ENCODE results near the gene TEPSIN. TPM values are rescaled to one million over a fixed set of nuclear protein-coding genes. Genes with fewer than 3 reads are reported as not detected.

Gene TEPSIN
- total RNA-seq, 1 donor from 2014 or later: 35.4 TPM

- H3K4me1 ChIP-seq: no peaks in the 10 kb centered on the region
- intact Hi-C loops (cut with DNase I): no loop called here
- H3K36me3 ChIP-seq: peaks cover 0 to 12% of the 10 kb centered on the region in 2 donors
- H3K9me3 ChIP-seq: no peaks in the 10 kb centered on the region
- TF ChIP-seq POLR2AphosphoS5 (IDR thresholded peaks at IDR 0.05; ENCODE audit: insufficient read depth in 1 of 2, low read depth in 1 of 2) (no peak), POLR2A (IDR thresholded peaks at IDR 0.05) (no peak)
- TF ChIP-seq, protein P1, sequence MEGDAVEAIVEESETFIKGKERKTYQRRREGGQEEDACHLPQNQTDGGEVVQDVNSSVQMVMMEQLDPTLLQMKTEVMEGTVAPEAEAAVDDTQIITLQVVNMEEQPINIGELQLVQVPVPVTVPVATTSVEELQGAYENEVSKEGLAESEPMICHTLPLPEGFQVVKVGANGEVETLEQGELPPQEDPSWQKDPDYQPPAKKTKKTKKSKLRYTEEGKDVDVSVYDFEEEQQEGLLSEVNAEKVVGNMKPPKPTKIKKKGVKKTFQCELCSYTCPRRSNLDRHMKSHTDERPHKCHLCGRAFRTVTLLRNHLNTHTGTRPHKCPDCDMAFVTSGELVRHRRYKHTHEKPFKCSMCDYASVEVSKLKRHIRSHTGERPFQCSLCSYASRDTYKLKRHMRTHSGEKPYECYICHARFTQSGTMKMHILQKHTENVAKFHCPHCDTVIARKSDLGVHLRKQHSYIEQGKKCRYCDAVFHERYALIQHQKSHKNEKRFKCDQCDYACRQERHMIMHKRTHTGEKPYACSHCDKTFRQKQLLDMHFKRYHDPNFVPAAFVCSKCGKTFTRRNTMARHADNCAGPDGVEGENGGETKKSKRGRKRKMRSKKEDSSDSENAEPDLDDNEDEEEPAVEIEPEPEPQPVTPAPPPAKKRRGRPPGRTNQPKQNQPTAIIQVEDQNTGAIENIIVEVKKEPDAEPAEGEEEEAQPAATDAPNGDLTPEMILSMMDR (IDR thresholded peaks at IDR 0.05): no peak
- no peak overlapping the region for H3K27ac ChIP-seq
- DNase-seq (ENCODE audit: extremely low spot score in 2 of 2): no peak
- no peak overlapping the region for H3K4me3 ChIP-seq
- H3K27me3 ChIP-seq: no peaks in the 10 kb centered on the region
Observed at GRCh38 chr17:81210466-81210865, 28.4 kb downstream of the TEPSIN start.

DNA sequence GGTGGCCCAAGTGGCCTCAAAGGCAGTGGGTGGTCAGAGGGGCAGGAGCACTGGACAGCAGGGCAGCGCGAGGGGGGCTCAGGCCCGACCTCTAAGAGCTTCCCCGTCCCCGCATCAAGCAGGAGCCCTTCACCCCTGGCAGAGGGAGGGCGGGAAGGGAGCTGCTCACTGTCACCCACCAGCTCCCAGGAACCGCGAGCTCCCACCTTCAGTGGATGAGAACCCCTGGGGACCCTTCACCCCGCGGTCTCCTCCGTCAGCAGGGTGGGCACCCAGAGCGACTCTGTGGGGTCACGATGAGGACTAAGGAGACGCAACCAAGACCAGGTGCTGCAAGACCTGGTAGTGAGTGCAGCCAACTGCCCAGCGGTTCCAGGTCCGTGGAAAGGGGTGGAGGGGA, 29.7 kb downstream of the TEPSIN start:
- Histone ChIP-seq H3K9me3 (no peaks in the 10 kb centered on the region), H3K4me1 (no peaks in the 10 kb centered on the region), H3K27me3 (no peaks in the 10 kb centered on the region), H3K36me3 (peaks cover 0 to 12% of the 10 kb centered on the region in 2 donors), H3K27ac (no peak overlapping the region), H3K4me3 (no peak overlapping the region)
- intact Hi-C loops (cut with DNase I): no loop called here
- no peak for DNase-seq (ENCODE audit: extremely low spot score in 2 of 2)
- TF ChIP-seq, protein P1 (IDR thresholded peaks at IDR 0.05): no peak
- TF ChIP-seq POLR2AphosphoS5 (IDR thresholded peaks at IDR 0.05; ENCODE audit: insufficient read depth in 1 of 2, low read depth in 1 of 2): no peak
- TF ChIP-seq POLR2A (IDR thresholded peaks at IDR 0.05): no peak

- intact Hi-C loops (cut with DNase I): no loop called here
- H3K9me3 ChIP-seq: no peaks in the 10 kb centered on the region
- TF ChIP-seq POLR2AphosphoS5 (IDR thresholded peaks at IDR 0.05; ENCODE audit: insufficient read depth in 1 of 2, low read depth in 1 of 2) (no peak), POLR2A (IDR thresholded peaks at IDR 0.05) (no peak)
- TF ChIP-seq, protein P1 (IDR thresholded peaks at IDR 0.05): no peak
Observed at GRCh38 chr17:81208651-81209050, 30.2 kb downstream of the TEPSIN start.

DNA sequence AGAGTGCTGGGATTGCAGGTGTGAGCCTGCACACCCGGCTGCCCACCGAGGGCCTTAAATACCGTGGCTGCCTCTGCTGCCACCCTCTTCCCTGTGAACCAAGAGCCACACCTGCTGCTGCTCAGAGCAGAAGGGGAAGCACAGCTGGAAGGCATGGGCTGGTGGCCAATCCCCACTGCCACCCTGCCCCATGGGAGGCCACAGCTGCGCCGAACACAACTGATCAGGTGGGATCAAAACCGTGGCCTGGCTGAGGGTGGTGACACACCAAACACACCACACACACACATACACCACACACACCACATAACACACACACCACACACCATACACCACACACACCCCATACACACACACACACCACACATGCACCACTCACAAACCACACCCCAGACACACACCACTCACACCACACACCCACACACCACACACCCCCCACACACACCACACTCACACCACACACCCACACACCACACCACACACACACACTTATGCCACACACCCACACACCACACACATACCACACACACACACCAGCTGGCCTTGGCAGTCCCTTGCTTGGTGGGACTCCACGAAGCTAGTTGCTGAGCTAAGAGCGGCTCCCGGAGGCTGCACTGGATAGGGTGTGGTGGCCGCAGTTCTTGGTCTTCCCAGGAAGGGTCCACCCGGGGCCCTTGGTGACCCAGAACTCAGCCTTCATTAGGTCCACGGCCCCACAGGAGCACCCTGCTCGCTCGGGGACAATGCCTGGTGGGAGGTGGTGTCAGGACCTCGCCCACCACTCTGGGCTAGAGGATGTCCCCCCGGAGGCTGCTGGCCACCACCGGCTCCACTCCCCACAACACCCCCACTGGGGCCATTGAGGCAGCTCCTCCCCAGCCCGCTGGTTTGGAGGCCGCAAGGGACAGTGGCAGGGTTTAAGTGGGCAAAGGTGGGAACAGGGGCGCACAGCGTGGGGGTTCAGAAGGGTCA, 31.0 kb downstream of the TEPSIN start:
- Histone ChIP-seq H3K36me3 (peaks cover 0 to 12% of the 10 kb centered on the region in 2 donors), H3K4me1 (no peaks in the 10 kb centered on the region), H3K4me3 (no peak overlapping the region), H3K27ac (no peak overlapping the region), H3K27me3 (no peaks in the 10 kb centered on the region), H3K9me3 (no peaks in the 10 kb centered on the region)
- DNase-seq (ENCODE audit: extremely low spot score in 2 of 2): no peak
- intact Hi-C loops (cut with DNase I): no loop called here
- TF ChIP-seq POLR2A (IDR thresholded peaks at IDR 0.05) (no peak), POLR2AphosphoS5 (IDR thresholded peaks at IDR 0.05; ENCODE audit: insufficient read depth in 1 of 2, low read depth in 1 of 2) (no peak)
- TF ChIP-seq, protein P1 (IDR thresholded peaks at IDR 0.05): no peak

More at GRCh38 chr17:81208651-81209050, 30.2 kb downstream of the TEPSIN start:
- no peak for DNase-seq (ENCODE audit: extremely low spot score in 2 of 2)
- H3K4me1 ChIP-seq: no peaks in the 10 kb centered on the region
- H3K27me3 ChIP-seq: no peaks in the 10 kb centered on the region
- peaks cover 0 to 12% of the 10 kb centered on the region in 2 donors for H3K36me3 ChIP-seq
- H3K27ac ChIP-seq: no peak overlapping the region
- no peak overlapping the region for H3K4me3 ChIP-seq

DNA sequence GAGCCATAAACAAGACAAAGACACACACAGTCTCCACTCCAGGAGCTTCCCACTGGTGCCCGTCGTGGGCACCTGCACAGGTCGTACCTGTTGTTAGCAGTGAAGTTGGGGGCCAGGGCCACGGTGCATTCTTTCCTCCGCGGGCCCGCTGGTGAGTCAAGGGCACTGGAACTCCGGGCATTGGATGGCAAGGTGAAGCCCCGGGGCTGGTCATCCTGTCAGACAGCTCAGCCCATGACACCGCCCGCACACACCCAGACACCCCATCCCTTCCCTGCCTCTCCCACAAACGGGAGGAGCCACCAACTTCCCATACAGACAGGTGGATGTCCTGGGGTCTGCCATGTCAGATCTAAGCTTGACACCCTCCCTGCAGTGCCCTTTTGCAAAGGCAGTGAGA, 32.2 kb downstream of the TEPSIN start:
- Histone ChIP-seq H3K36me3 (peaks cover 0 to 12% of the 10 kb centered on the region in 2 donors), H3K27me3 (no peaks in the 10 kb centered on the region), H3K27ac (no peak overlapping the region), H3K9me3 (no peaks in the 10 kb centered on the region), H3K4me3 (no peak overlapping the region), H3K4me1 (no peaks in the 10 kb centered on the region)
- no peak for TF ChIP-seq POLR2AphosphoS5 (IDR thresholded peaks at IDR 0.05; ENCODE audit: insufficient read depth in 1 of 2, low read depth in 1 of 2)
- TF ChIP-seq POLR2A (IDR thresholded peaks at IDR 0.05): no peak
- TF ChIP-seq, protein P1 (IDR thresholded peaks at IDR 0.05): no peak
- DNase-seq (ENCODE audit: extremely low spot score in 2 of 2): no peak
- intact Hi-C loops (cut with DNase I): no loop called here
